ENCODE measurements around the gene C13orf46.
"Not testable (repeated sequence)": the region's sequence is repeated elsewhere in the genome, so short reads cannot be mapped to it uniquely, and the experiment has no call there.

Gene C13orf46

GRCh38 chr13:113973218-113974164 is at the start of gene C13orf46:
TSS of gene C13orf46 (minus strand) at chr13:113974076. CDS start at chr13:113973997, 79 bp downstream.
- DNase-seq (ENCODE audit: low spot score), result no peak

- no peak for DNase-seq (ENCODE audit: low spot score)
Measured at GRCh38 chr13:114022876-114023275, 49.0 kb upstream of the C13orf46 start.

GRCh38 chr13:114022309-114022669 is 48.4 kb upstream of the C13orf46 start:
- no peak for DNase-seq (ENCODE audit: low spot score)

GRCh38 chr13:114021464-114022308 is 47.8 kb upstream of the C13orf46 start:
- no peak for DNase-seq (ENCODE audit: low spot score)

GRCh38 chr13:114020750-114021463 is 47.0 kb upstream of the C13orf46 start:
- DNase-seq (ENCODE audit: low spot score), result no peak

- DNase-seq (ENCODE audit: low spot score), result not testable (repeated sequence)
Measured at GRCh38 chr13:114020134-114020533, 46.3 kb upstream of the C13orf46 start.

GRCh38 chr13:114019367-114019766 is 45.5 kb upstream of the C13orf46 start:
- no peak for DNase-seq (ENCODE audit: low spot score)

GRCh38 chr13:114018461-114019055 is 44.7 kb upstream of the C13orf46 start:
- no peak for DNase-seq (ENCODE audit: low spot score)

- no peak for DNase-seq (ENCODE audit: low spot score)
Measured at GRCh38 chr13:114017966-114018365, 44.1 kb upstream of the C13orf46 start.

GRCh38 chr13:114017028-114017630 is 43.3 kb upstream of the C13orf46 start:
- DNase-seq (ENCODE audit: low spot score), result no peak

- no peak for DNase-seq (ENCODE audit: low spot score)
Measured at GRCh38 chr13:114016321-114017027, 42.6 kb upstream of the C13orf46 start.

GRCh38 chr13:114015969-114016295 is 42.1 kb upstream of the C13orf46 start:
- DNase-seq (ENCODE audit: low spot score), result peak; percentile 21

GRCh38 chr13:114015111-114015968 is 41.5 kb upstream of the C13orf46 start:
- DNase-seq (ENCODE audit: low spot score), result peak; percentile 64

- no peak for DNase-seq (ENCODE audit: low spot score)
Measured at GRCh38 chr13:114013952-114014629, 40.2 kb upstream of the C13orf46 start.

GRCh38 chr13:114013336-114013735 is 39.5 kb upstream of the C13orf46 start:
- no peak for DNase-seq (ENCODE audit: low spot score)

- DNase-seq (ENCODE audit: low spot score), result no peak
Measured at GRCh38 chr13:114012921-114013320, 39.0 kb upstream of the C13orf46 start.

- DNase-seq (ENCODE audit: low spot score), result no peak
Measured at GRCh38 chr13:114012141-114012540, 38.3 kb upstream of the C13orf46 start.

GRCh38 chr13:114011226-114011625 is 37.4 kb upstream of the C13orf46 start:
- DNase-seq (ENCODE audit: low spot score), result no peak

GRCh38 chr13:114010401-114011101 is 36.7 kb upstream of the C13orf46 start:
- no peak for DNase-seq (ENCODE audit: low spot score)
